Stimulated activated CD4-positive, alpha-beta T cell treated with anti-CD3 and anti-CD28 coated beads, Interleukin-1b, Interleukin-23, amount 100 ng/mL, for 48 hours (primary cell): ENCODE measurements around the gene SP100.
"Not testable (repeated sequence)": the region's sequence is repeated elsewhere in the genome, so short reads cannot be mapped to it uniquely, and the experiment has no call there.

ENCODE experiments used
- DNase-seq: peaks from one replicate; pipeline ENCODE4 v3.0.0-alpha.2; 2020

The SP100 gene

GRCh38 chr2:230416061-230416721, at the start of gene SP100:
Gene SP100, plus strand, starts transcription at chr2:230416201. Its CDS starts 96 bp downstream, at chr2:230416297.
- peak; percentile 79 for DNase-seq

- DNase-seq: no peak
Observed at GRCh38 chr2:230382108-230382507, 33.9 kb upstream of the SP100 start.

- no peak for DNase-seq
Observed at GRCh38 chr2:230383453-230383852, 32.5 kb upstream of the SP100 start.

GRCh38 chr2:230384986-230385385, 31.0 kb upstream of the SP100 start:
- DNase-seq: no peak

- no peak for DNase-seq
Observed at GRCh38 chr2:230394301-230394700, 21.7 kb upstream of the SP100 start.

- not testable (repeated sequence) for DNase-seq
Observed at GRCh38 chr2:230398698-230399097, 17.3 kb upstream of the SP100 start.

GRCh38 chr2:230400041-230400440, 16.0 kb upstream of the SP100 start:
- DNase-seq: no peak

GRCh38 chr2:230400454-230400853, 15.5 kb upstream of the SP100 start:
- DNase-seq: no peak

- not testable (repeated sequence) for DNase-seq
Observed at GRCh38 chr2:230401026-230401425, 15.0 kb upstream of the SP100 start.

- no peak for DNase-seq
Observed at GRCh38 chr2:230403746-230404145, 12.3 kb upstream of the SP100 start.

- no peak for DNase-seq
Observed at GRCh38 chr2:230405824-230406223, 10.2 kb upstream of the SP100 start.

GRCh38 chr2:230408244-230408842, 7.7 kb upstream of the SP100 start:
- no peak for DNase-seq

- not testable (repeated sequence) for DNase-seq
Observed at GRCh38 chr2:230409316-230409715, 6.7 kb upstream of the SP100 start.

GRCh38 chr2:230410263-230410662, 5.7 kb upstream of the SP100 start:
- DNase-seq: no peak

GRCh38 chr2:230410861-230411569, 5.0 kb upstream of the SP100 start:
- no peak for DNase-seq

- DNase-seq: peak; percentile 61
Observed at GRCh38 chr2:230411570-230412370, 4.2 kb upstream of the SP100 start.

GRCh38 chr2:230412371-230412711, 3.7 kb upstream of the SP100 start:
- no peak for DNase-seq

- no peak for DNase-seq
Observed at GRCh38 chr2:230412846-230413245, 3.2 kb upstream of the SP100 start.

- no peak for DNase-seq
Observed at GRCh38 chr2:230413479-230413878, 2.5 kb upstream of the SP100 start.

- no peak for DNase-seq
Observed at GRCh38 chr2:230414302-230414701, 1.7 kb upstream of the SP100 start.

- DNase-seq: no peak
Observed at GRCh38 chr2:230417436-230417835, 1.4 kb downstream of the SP100 start.

- no peak for DNase-seq
Observed at GRCh38 chr2:230418341-230419016, 2.5 kb downstream of the SP100 start.

- DNase-seq: no peak
Observed at GRCh38 chr2:230419181-230419580, 3.2 kb downstream of the SP100 start.
